K562 (cell line): ENCODE results near the gene TCF12.

Experiments
- CTCF ChIP-seq, 3 experiments: IDR thresholded peaks in 2 of 3; conservative IDR thresholded peaks in 1 of 3; 2 replicates each; pipeline ENCODE4 v1.5.1; 2011 to 2012; ENCODE audit warnings: low read length in 3 of 3, mild to moderate bottlenecking in 3 of 3, control low read depth in 2 of 3, improper control_type of control experiment in 1 of 3, inconsistent platforms in 1 of 3, low read depth in 1 of 3, mixed read lengths in 1 of 3, moderate library complexity in 1 of 3; ENCODE audit not compliant: insufficient read depth in 2 of 3
- FOXM1 ChIP-seq, 2 experiments: fragments of 450-650 bp in 1 of 2; sonication (generic) in 1 of 2; formaldehyde crosslinking in 1 of 2; IDR thresholded peaks; 2 replicates each; pipeline versions ENCODE4 v1.6.1 to v1.9.0; 2017 to 2022; ENCODE audit warnings: low read depth in 2 of 2, mild to moderate bottlenecking in 2 of 2, missing genetic modification reagents in 1 of 2, moderate library complexity in 1 of 2
- GABPA ChIP-seq: fragments of 200-800 bp; sonication (Bioruptor generic); conservative IDR thresholded peaks from 2 replicates; pipeline ENCODE4 v1.6.1; 2016; ENCODE audit warnings: low read depth, missing genetic modification characterization, missing compliant biosample characterization
- MLLT1 ChIP-seq, 2 experiments: fragments of 450-650 bp; IDR thresholded peaks; 2 replicates each; pipeline ENCODE4 v1.6.1; 2016
- PRDM10 ChIP-seq: fragments of 450-650 bp; IDR thresholded peaks from 2 replicates; pipeline ENCODE4 v1.6.1; 2018; ENCODE audit not compliant: partially characterized antibody
- RAD51 ChIP-seq: fragments of 450-650 bp; IDR thresholded peaks from 2 replicates; pipeline ENCODE4 v1.7.1; 2016; ENCODE audit warnings: low read depth, mild to moderate bottlenecking, borderline replicate concordance
- SUPT5H ChIP-seq: fragments of 450-650 bp; IDR thresholded peaks from 2 replicates; pipeline ENCODE4 v1.6.1; 2016
- ZBTB11 ChIP-seq, 3 experiments: fragments of 200-800 bp in 1 of 3; fragments of 250-450 bp in 1 of 3; fragments of 450-650 bp in 1 of 3; sonication (Bioruptor Pico) in 1 of 3; sonication (Bioruptor generic) in 1 of 3; formaldehyde crosslinking in 1 of 3; IDR thresholded peaks; 2 replicates each; pipeline versions ENCODE4 v1.6.1 to v1.8.0; 2016 to 2022; ENCODE audit warnings: mild to moderate bottlenecking in 2 of 3, missing genetic modification characterization in 2 of 3, missing compliant biosample characterization in 1 of 3, moderate library complexity in 1 of 3
- ZNF197 ChIP-seq: fragments of 200-800 bp; sonication (Bioruptor generic); IDR thresholded peaks from 2 replicates; pipeline ENCODE4 v1.6.1; 2016; ENCODE audit warnings: low read depth, missing genetic modification characterization, missing compliant biosample characterization
- ZNF511 ChIP-seq: sonication (generic); formaldehyde crosslinking; IDR thresholded peaks from 2 replicates; pipeline ENCODE4 v1.8.0; 2022; ENCODE audit warnings: mild to moderate bottlenecking, missing genetic modification reagents

- no peak for TF ChIP-seq MLLT1 (IDR thresholded peaks at IDR 0.05)
- no peak for TF ChIP-seq FOXM1 (IDR thresholded peaks at IDR 0.05; ENCODE audit: low read depth)
- TF ChIP-seq FOXM1 (CRISPR knock-in tag; IDR thresholded peaks at IDR 0.05; ENCODE audit: low read depth): no peak
- TF ChIP-seq ZNF197 (CRISPR knock-in tag): no peak
- TF ChIP-seq RAD51: no peak
- no peak for TF ChIP-seq PRDM10
- TF ChIP-seq ZBTB11 (CRISPR knock-in tag; IDR thresholded peaks at IDR 0.05): no peak
- TF ChIP-seq SUPT5H: no peak
- no peak for TF ChIP-seq ZNF511 (CRISPR knock-in tag)
- no peak for TF ChIP-seq GABPA
- TF ChIP-seq CTCF (IDR thresholded peaks at IDR 0.05 in 2 of 3, conservative IDR thresholded peaks at IDR 0.05 in 1 of 3; ENCODE audit: insufficient read depth in 2 of 3, low read depth in 1 of 3, low read length in 3 of 3): no peak
Measured at GRCh38 chr15:57223345-57223744, 304.9 kb downstream of the TCF12 start.
